Peyer's patch (tissue), 4 donors: ENCODE results near the gene PANK1.

Source experiments
- POLR2A ChIP-seq, 2 donors: fragments of 450-650 bp; IDR thresholded peaks; one replicate each; pipeline ENCODE4 v1.5.1; 2017; ENCODE audit warnings: antibody characterized with exemption in 2 of 2, mild to moderate bottlenecking in 2 of 2, moderate library complexity in 2 of 2
- TF ChIP-seq, protein P1 (sequence below), 6 experiments: fragments of 450-650 bp in 4 of 6; fragments of 200-600 bp in 2 of 6; sonication (generic) in 1 of 6; IDR thresholded peaks; one replicate each; pipeline ENCODE4 v1.5.1; 2017 to 2019; ENCODE audit warnings: antibody characterized with exemption in 6 of 6, mild to moderate bottlenecking in 3 of 6, moderate library complexity in 1 of 6

DNA sequence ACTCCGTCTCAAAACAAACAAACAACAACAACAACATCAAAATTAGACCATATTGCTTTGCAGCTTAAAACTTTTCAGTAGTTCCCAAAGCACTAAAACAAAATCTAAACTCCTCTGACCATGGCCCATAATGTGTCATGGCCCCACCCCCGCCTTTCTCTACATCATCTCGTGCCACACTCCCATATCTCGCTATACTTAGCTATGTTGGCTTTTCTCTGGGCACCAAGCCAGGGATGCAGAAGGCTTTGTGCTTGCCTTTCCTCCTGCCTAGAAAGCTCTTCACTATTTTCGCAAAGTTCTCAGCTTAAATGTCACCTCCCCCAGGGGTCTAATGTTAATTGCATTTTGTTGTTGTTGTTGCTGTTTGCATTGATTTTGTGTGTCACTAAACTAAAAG, 94.5 kb downstream of the PANK1 start:
- TF ChIP-seq, protein P1, sequence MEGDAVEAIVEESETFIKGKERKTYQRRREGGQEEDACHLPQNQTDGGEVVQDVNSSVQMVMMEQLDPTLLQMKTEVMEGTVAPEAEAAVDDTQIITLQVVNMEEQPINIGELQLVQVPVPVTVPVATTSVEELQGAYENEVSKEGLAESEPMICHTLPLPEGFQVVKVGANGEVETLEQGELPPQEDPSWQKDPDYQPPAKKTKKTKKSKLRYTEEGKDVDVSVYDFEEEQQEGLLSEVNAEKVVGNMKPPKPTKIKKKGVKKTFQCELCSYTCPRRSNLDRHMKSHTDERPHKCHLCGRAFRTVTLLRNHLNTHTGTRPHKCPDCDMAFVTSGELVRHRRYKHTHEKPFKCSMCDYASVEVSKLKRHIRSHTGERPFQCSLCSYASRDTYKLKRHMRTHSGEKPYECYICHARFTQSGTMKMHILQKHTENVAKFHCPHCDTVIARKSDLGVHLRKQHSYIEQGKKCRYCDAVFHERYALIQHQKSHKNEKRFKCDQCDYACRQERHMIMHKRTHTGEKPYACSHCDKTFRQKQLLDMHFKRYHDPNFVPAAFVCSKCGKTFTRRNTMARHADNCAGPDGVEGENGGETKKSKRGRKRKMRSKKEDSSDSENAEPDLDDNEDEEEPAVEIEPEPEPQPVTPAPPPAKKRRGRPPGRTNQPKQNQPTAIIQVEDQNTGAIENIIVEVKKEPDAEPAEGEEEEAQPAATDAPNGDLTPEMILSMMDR (IDR thresholded peaks at IDR 0.05): no peak
- TF ChIP-seq POLR2A (IDR thresholded peaks at IDR 0.05): no peak
